ENCODE measurements around the gene LAMA4.

LAMA4 gene

GRCh38 chr6:112183271-112183671 lies 71.1 kb downstream of the LAMA4 start:
- DNase-seq = no peak

- no peak for DNase-seq
Observed at GRCh38 chr6:112181130-112181529, 73.2 kb downstream of the LAMA4 start.

GRCh38 chr6:112180095-112180820 lies 74.1 kb downstream of the LAMA4 start:
- DNase-seq = peak; percentile 77

- DNase-seq = no peak
Observed at GRCh38 chr6:112179631-112180030, 74.7 kb downstream of the LAMA4 start.

GRCh38 chr6:112178846-112179245 lies 75.5 kb downstream of the LAMA4 start:
- no peak for DNase-seq

GRCh38 chr6:112177092-112177491 lies 77.3 kb downstream of the LAMA4 start:
- DNase-seq = no peak

GRCh38 chr6:112176175-112176574 lies 78.2 kb downstream of the LAMA4 start:
- no peak for DNase-seq

GRCh38 chr6:112173221-112173804 lies 81.1 kb downstream of the LAMA4 start:
- no peak for DNase-seq

- DNase-seq = no peak
Observed at GRCh38 chr6:112172540-112172939, 81.8 kb downstream of the LAMA4 start.

- no peak for DNase-seq
Observed at GRCh38 chr6:112169541-112169940, 84.8 kb downstream of the LAMA4 start.

GRCh38 chr6:112163295-112164257 lies 90.8 kb downstream of the LAMA4 start:
- peak; percentile 75 for DNase-seq

GRCh38 chr6:112160745-112161144 lies 93.6 kb downstream of the LAMA4 start:
- DNase-seq = no peak

- DNase-seq = no peak
Observed at GRCh38 chr6:112156668-112157067, 97.7 kb downstream of the LAMA4 start.

GRCh38 chr6:112155886-112156285 lies 98.5 kb downstream of the LAMA4 start:
- DNase-seq = no peak

GRCh38 chr6:112154711-112155110 lies 99.7 kb downstream of the LAMA4 start:
- DNase-seq = no peak

GRCh38 chr6:112153926-112154607 lies 100.3 kb downstream of the LAMA4 start:
- no peak for DNase-seq

- DNase-seq = no peak
Observed at GRCh38 chr6:112150363-112150762, 104.0 kb downstream of the LAMA4 start.

GRCh38 chr6:112149719-112150263 lies 104.6 kb downstream of the LAMA4 start:
- DNase-seq = no peak

- no peak for DNase-seq
Observed at GRCh38 chr6:112149236-112149635, 105.1 kb downstream of the LAMA4 start.

GRCh38 chr6:112148103-112148502 lies 106.3 kb downstream of the LAMA4 start:
- no peak for DNase-seq

GRCh38 chr6:112145080-112145573 lies 109.2 kb downstream of the LAMA4 start:
- no peak for DNase-seq

- DNase-seq = no peak
Observed at GRCh38 chr6:112144145-112144926, 110.0 kb downstream of the LAMA4 start.
